Measurements from ENCODE around the gene KCNIP1. TPM values are rescaled to one million over a fixed set of nuclear protein-coding genes. Genes with fewer than 3 reads are reported as not detected.

The KCNIP1 gene
- total and polyA plus RNA-seq, 2 of the 13 experiments (the other 11 are each of a cell fraction or from before 2014, with no cell fraction given): not detected

GRCh38 chr5:170478306-170478705 lies 25.5 kb upstream of the KCNIP1 start:
- in situ Hi-C loops (cut with HindIII; ENCODE audit: extremely low pct_ligation_motif_present, low pct_unique_long_range_greater_than_20kb) (no loop called here), intact Hi-C loops (cut with micrococcal nuclease; ENCODE audit: unreplicated experiment) (no loop called here)
- Histone ChIP-seq H3K27ac (ENCODE audit: extremely low read length, insufficient read depth, low read length) (no peak overlapping the region), H3K79me2 (ENCODE audit: insufficient read depth, low read length) (no peaks in the 10 kb centered on the region), H3K9ac (ENCODE audit: insufficient read depth, low read depth, low read length) (no peak overlapping the region), H3K27me3 (ENCODE audit: control insufficient read depth in 1 of 2, insufficient read depth in 2 of 2, low read length in 2 of 2) (no peaks in the 10 kb centered on the region), H3K9me3 (ENCODE audit: low read length) (no peaks in the 10 kb centered on the region), H2AFZ (ENCODE audit: low read length) (no peak overlapping the region), H3K4me1 (ENCODE audit: insufficient read depth, low read length) (no peaks in the 10 kb centered on the region), H4K20me1 (ENCODE audit: insufficient read depth, low read length) (no peaks in the 10 kb centered on the region), H3K4me3 (replicated peaks in 1 of 3; ENCODE audit: insufficient read depth in 1 of 3, low read depth in 2 of 3, low read length in 3 of 3) (no peak overlapping the region), H3K36me3 (replicated peaks in 1 of 2; ENCODE audit: control insufficient read depth in 1 of 2, insufficient read depth in 2 of 2, low read length in 2 of 2) (no peaks in the 10 kb centered on the region), H3K4me2 (ENCODE audit: low read depth, low read length) (no peak overlapping the region)
- ATAC-seq (no peak), DNase-seq (ENCODE audit: low spot score) (no peak), FAIRE-seq (no peak)
- WGBS (ENCODE audit: low lambda C conversion rate): 41% methylated on average over 5 of the region's 6 CpGs
- ChIA-PET CTCF (ENCODE audit: low intra/inter-chr PET ratio, low total read pairs) (no interaction called here), POLR2A (no interaction called here)
- TF ChIP-seq ZFP41 (CRISPR knock-in tag; IDR thresholded peaks at IDR 0.05; ENCODE audit: borderline replicate concordance): no peak
- BruUV-seq (replicated peaks): no TSS peak

DNA sequence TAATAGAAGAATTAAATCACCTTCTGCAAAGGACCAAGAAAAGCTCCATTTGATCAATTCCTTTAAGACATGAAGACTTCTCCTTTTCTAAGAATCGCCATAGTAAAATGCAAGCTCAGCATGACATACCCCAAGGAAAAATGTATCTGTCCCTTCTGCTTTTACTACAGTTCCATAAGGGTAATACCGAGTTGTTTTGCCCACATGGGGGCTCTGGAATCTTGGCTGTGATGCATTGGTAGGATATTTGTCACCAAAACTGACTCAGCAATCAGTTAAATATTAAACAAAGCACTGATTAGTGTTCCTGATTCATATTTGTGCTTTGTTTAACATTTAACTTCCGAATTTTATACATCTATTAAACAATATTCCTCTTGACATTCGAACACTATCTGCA lies 24.3 kb upstream of the KCNIP1 start:
- DNase-seq (ENCODE audit: low spot score): no peak
- Histone ChIP-seq H3K4me2 (ENCODE audit: low read depth, low read length) (no peak overlapping the region), H3K9me3 (ENCODE audit: low read length) (no peaks in the 10 kb centered on the region), H3K36me3 (replicated peaks in 1 of 2; ENCODE audit: control insufficient read depth in 1 of 2, insufficient read depth in 2 of 2, low read length in 2 of 2) (no peaks in the 10 kb centered on the region), H4K20me1 (ENCODE audit: insufficient read depth, low read length) (no peaks in the 10 kb centered on the region), H3K4me3 (replicated peaks in 1 of 3; ENCODE audit: insufficient read depth in 1 of 3, low read depth in 2 of 3, low read length in 3 of 3) (no peak overlapping the region), H2AFZ (ENCODE audit: low read length) (no peak overlapping the region), H3K79me2 (ENCODE audit: insufficient read depth, low read length) (no peaks in the 10 kb centered on the region), H3K27me3 (ENCODE audit: control insufficient read depth in 1 of 2, insufficient read depth in 2 of 2, low read length in 2 of 2) (no peaks in the 10 kb centered on the region), H3K9ac (ENCODE audit: insufficient read depth, low read depth, low read length) (no peak overlapping the region), H3K27ac (ENCODE audit: extremely low read length, insufficient read depth, low read length) (no peak overlapping the region), H3K4me1 (ENCODE audit: insufficient read depth, low read length) (no peaks in the 10 kb centered on the region)
- in situ Hi-C loops (cut with HindIII; ENCODE audit: extremely low pct_ligation_motif_present, low pct_unique_long_range_greater_than_20kb): no loop called here
- no peak for FAIRE-seq
- intact Hi-C loops (cut with micrococcal nuclease; ENCODE audit: unreplicated experiment): no loop called here
- POLR2A ChIA-PET: no interaction called here
- no peak for ATAC-seq
- TF ChIP-seq, protein P1, sequence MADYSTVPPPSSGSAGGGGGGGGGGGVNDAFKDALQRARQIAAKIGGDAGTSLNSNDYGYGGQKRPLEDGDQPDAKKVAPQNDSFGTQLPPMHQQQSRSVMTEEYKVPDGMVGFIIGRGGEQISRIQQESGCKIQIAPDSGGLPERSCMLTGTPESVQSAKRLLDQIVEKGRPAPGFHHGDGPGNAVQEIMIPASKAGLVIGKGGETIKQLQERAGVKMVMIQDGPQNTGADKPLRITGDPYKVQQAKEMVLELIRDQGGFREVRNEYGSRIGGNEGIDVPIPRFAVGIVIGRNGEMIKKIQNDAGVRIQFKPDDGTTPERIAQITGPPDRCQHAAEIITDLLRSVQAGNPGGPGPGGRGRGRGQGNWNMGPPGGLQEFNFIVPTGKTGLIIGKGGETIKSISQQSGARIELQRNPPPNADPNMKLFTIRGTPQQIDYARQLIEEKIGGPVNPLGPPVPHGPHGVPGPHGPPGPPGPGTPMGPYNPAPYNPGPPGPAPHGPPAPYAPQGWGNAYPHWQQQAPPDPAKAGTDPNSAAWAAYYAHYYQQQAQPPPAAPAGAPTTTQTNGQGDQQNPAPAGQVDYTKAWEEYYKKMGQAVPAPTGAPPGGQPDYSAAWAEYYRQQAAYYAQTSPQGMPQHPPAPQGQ (CRISPR knock-in tag; IDR thresholded peaks at IDR 0.05; ENCODE audit: borderline replicate concordance): no peak
- peak; percentile 77 for TF ChIP-seq MAFF (IDR thresholded peaks at IDR 0.05; ENCODE audit: low read depth, low read length)
- TF ChIP-seq ATF6 (CRISPR knock-in tag; conservative IDR thresholded peaks at IDR 0.05): no peak
- no peak for TF ChIP-seq ZNF879 (CRISPR knock-in tag; IDR thresholded peaks at IDR 0.05)
- TF ChIP-seq PHF5A (CRISPR knock-in tag; IDR thresholded peaks at IDR 0.05; ENCODE audit: low read depth, unreplicated experiment): no peak
- peak; percentile 61 to 79 for TF ChIP-seq MAFK (conservative IDR thresholded peaks at IDR 0.05 in 1 of 2, IDR thresholded peaks at IDR 0.05 in 1 of 2; ENCODE audit: low read length in 2 of 2)
- TF ChIP-seq, protein P2, sequence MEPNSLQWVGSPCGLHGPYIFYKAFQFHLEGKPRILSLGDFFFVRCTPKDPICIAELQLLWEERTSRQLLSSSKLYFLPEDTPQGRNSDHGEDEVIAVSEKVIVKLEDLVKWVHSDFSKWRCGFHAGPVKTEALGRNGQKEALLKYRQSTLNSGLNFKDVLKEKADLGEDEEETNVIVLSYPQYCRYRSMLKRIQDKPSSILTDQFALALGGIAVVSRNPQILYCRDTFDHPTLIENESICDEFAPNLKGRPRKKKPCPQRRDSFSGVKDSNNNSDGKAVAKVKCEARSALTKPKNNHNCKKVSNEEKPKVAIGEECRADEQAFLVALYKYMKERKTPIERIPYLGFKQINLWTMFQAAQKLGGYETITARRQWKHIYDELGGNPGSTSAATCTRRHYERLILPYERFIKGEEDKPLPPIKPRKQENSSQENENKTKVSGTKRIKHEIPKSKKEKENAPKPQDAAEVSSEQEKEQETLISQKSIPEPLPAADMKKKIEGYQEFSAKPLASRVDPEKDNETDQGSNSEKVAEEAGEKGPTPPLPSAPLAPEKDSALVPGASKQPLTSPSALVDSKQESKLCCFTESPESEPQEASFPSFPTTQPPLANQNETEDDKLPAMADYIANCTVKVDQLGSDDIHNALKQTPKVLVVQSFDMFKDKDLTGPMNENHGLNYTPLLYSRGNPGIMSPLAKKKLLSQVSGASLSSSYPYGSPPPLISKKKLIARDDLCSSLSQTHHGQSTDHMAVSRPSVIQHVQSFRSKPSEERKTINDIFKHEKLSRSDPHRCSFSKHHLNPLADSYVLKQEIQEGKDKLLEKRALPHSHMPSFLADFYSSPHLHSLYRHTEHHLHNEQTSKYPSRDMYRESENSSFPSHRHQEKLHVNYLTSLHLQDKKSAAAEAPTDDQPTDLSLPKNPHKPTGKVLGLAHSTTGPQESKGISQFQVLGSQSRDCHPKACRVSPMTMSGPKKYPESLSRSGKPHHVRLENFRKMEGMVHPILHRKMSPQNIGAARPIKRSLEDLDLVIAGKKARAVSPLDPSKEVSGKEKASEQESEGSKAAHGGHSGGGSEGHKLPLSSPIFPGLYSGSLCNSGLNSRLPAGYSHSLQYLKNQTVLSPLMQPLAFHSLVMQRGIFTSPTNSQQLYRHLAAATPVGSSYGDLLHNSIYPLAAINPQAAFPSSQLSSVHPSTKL (CRISPR knock-in tag; IDR thresholded peaks at IDR 0.05): no peak
- TF ChIP-seq GFI1 (CRISPR knock-in tag; IDR thresholded peaks at IDR 0.05; ENCODE audit: borderline replicate concordance): no peak
- TF ChIP-seq, protein P3, sequence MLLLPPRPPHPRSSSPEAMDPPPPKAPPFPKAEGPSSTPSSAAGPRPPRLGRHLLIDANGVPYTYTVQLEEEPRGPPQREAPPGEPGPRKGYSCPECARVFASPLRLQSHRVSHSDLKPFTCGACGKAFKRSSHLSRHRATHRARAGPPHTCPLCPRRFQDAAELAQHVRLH (CRISPR knock-in tag; IDR thresholded peaks at IDR 0.05; ENCODE audit: borderline replicate concordance, low read depth): no peak
- CTCF ChIA-PET (ENCODE audit: low intra/inter-chr PET ratio, low total read pairs): no interaction called here
- 0% methylated on average over 4 of the region's 4 CpGs for WGBS (ENCODE audit: low lambda C conversion rate)
- no TSS peak for BruUV-seq (replicated peaks)

Measured in HepG2 (cell line).